K562 (cell line): ENCODE data around the gene PTH1R. TPM values are rescaled to one million over a fixed set of nuclear protein-coding genes. Genes with fewer than 3 reads are reported as not detected.

Experiments used
- EWSR1 ChIP-seq: fragments of 450-650 bp; IDR thresholded peaks from 2 replicates; pipeline ENCODE4 v1.6.1; 2018; ENCODE audit warnings: borderline replicate concordance, mild to moderate bottlenecking, low read depth, moderate library complexity; ENCODE audit not compliant: partially characterized antibody
- FOXJ3 ChIP-seq: sonication (generic); formaldehyde crosslinking; IDR thresholded peaks from 2 replicates; pipeline ENCODE4 v1.4.0; 2020; ENCODE audit warnings: mild to moderate bottlenecking, missing genetic modification reagents
- OTX1 ChIP-seq: fragments of 450-650 bp; formaldehyde crosslinking; IDR thresholded peaks from 2 replicates; pipeline ENCODE4 v1.4.0; 2022; ENCODE audit warnings: mild to moderate bottlenecking
- POLR2AphosphoS5 ChIP-seq: IDR thresholded peaks from 2 replicates; pipeline ENCODE4 v1.6.1; 2011; ENCODE audit warnings: mild to moderate bottlenecking, low read depth, low read length, moderate library complexity; ENCODE audit not compliant: control insufficient read depth, insufficient read depth
- SMAD4 ChIP-seq: fragments of 250-450 bp; sonication (Bioruptor Pico); conservative IDR thresholded peaks from 2 replicates; pipeline ENCODE4 v1.8.0; 2021; ENCODE audit warnings: inconsistent platforms, mild to moderate bottlenecking, moderate library complexity
- SRF ChIP-seq, 2 experiments: fragments of 250-450, 450-650 bp in 1 of 2; sonication (Bioruptor Pico) in 1 of 2; sonication (generic) in 1 of 2; formaldehyde crosslinking; IDR thresholded peaks; 2 replicates each; pipeline versions ENCODE4 v1.5.0 to v1.5.1; 2020 to 2022; ENCODE audit warnings: mild to moderate bottlenecking in 1 of 2, missing genetic modification reagents in 1 of 2
- ZNF589 ChIP-seq: fragments of 200-800 bp; sonication (Bioruptor generic); IDR thresholded peaks from 2 replicates; pipeline ENCODE4 v1.6.1; 2016; ENCODE audit warnings: low read depth, missing genetic modification characterization, missing compliant biosample characterization
- polyA plus RNA-seq, 8 experiments: library from polyadenylated mRNA; depleted of rRNA in 4 of 8; stranded (reverse) in 5 of 8; unstranded in 3 of 8; fragments of >200 nt; fragmentation: Nextera tagmentation in 2 of 8; fragmentation: Illumina TruSeq in 1 of 8; extraction: Ambion mirVana in 2 of 8; extraction: Trizol in 1 of 8; gene quantifications; 2 replicates each; pipeline versions ENCODE4 v1.2.1 to v1.2.3, GENCODE V29; 2011 to 2014; ENCODE audit warnings: inconsistent platforms in 1 of 8, missing spikeins in 1 of 8
- total RNA-seq, 7 experiments: library from RNA; depleted of rRNA in 6 of 7; stranded (reverse); fragments of >200 nt in 6 of 7; fragmentation: Illumina TruSeq in 2 of 7; extraction: Trizol in 2 of 7; gene quantifications; 2 replicates each; pipeline versions ENCODE4 v1.2.1 to v1.2.3, GENCODE V29; 2011 to 2021; ENCODE audit warnings: low replicate concordance in 1 of 7
- TF ChIP-seq, protein P1 (sequence below): IDR thresholded peaks from 2 replicates; pipeline ENCODE4 v1.6.1; 2011; ENCODE audit not compliant: insufficient read length; ENCODE audit errors: extremely low read depth
- TF ChIP-seq, protein P2 (sequence below): sonication (generic); formaldehyde crosslinking; IDR thresholded peaks from 2 replicates; pipeline ENCODE4 v1.8.0; 2022; ENCODE audit warnings: mild to moderate bottlenecking, missing genetic modification reagents, borderline replicate concordance
- TF ChIP-seq, protein P3 (sequence below): sonication (generic); formaldehyde crosslinking; IDR thresholded peaks from 2 replicates; pipeline ENCODE4 v1.9.0; 2022; ENCODE audit warnings: mild to moderate bottlenecking, missing genetic modification reagents
- TF ChIP-seq, protein P4 (sequence below): fragments of 450-650 bp; IDR thresholded peaks from 2 replicates; pipeline ENCODE4 v1.6.1; 2017; ENCODE audit warnings: mild to moderate bottlenecking, moderate library complexity

PTH1R gene
- total and polyA plus RNA-seq, 9 of the 15 experiments (the other 6 are each of a cell fraction or from before 2014, with no cell fraction given) = not detected

DNA sequence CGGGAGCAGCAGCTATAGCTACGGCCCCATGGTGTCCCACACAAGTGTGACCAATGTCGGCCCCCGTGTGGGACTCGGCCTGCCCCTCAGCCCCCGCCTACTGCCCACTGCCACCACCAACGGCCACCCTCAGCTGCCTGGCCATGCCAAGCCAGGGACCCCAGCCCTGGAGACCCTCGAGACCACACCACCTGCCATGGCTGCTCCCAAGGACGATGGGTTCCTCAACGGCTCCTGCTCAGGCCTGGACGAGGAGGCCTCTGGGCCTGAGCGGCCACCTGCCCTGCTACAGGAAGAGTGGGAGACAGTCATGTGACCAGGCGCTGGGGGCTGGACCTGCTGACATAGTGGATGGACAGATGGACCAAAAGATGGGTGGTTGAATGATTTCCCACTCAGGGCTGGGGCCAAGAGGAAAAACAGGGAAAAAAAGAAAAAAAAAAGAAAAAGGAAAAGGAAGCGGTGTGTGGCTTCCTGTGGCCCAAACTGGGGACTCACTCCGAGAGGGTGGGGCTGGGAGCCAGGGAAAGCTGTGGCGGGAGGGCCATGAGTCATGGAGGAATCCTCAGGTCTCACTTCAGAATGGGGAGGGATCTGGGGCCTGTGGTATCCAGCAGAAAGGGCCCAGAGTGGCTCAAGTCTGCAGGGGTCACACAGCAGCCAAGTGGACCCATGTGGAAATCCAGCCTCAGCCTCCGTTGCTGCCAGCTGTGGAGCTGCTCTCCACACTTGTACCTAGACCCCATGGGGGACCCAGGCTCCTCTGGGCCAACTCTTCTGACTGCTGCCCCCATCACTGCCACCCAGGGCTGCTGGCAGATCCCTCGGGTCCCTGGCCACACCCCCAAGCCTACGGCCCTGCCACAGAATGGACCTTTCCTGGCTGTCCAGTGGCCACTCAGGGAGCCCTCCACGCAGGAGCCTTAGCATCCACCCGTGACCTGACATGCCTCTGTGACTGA, 26.1 kb downstream of the PTH1R start (continued):
- TF ChIP-seq, protein P1, sequence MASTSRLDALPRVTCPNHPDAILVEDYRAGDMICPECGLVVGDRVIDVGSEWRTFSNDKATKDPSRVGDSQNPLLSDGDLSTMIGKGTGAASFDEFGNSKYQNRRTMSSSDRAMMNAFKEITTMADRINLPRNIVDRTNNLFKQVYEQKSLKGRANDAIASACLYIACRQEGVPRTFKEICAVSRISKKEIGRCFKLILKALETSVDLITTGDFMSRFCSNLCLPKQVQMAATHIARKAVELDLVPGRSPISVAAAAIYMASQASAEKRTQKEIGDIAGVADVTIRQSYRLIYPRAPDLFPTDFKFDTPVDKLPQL = no peak
- 0 out of 2 replicates have a peak, but pooled peaks have one; percentile 18 for TF ChIP-seq SMAD4 (CRISPR knock-in tag)
- no peak for TF ChIP-seq FOXJ3
- TF ChIP-seq, protein P2, sequence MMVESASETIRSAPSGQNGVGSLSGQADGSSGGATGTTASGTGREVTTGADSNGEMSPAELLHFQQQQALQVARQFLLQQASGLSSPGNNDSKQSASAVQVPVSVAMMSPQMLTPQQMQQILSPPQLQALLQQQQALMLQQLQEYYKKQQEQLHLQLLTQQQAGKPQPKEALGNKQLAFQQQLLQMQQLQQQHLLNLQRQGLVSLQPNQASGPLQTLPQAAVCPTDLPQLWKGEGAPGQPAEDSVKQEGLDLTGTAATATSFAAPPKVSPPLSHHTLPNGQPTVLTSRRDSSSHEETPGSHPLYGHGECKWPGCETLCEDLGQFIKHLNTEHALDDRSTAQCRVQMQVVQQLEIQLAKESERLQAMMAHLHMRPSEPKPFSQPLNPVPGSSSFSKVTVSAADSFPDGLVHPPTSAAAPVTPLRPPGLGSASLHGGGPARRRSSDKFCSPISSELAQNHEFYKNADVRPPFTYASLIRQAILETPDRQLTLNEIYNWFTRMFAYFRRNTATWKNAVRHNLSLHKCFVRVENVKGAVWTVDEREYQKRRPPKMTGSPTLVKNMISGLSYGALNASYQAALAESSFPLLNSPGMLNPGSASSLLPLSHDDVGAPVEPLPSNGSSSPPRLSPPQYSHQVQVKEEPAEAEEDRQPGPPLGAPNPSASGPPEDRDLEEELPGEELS (CRISPR knock-in tag) = 0 out of 2 replicates have a peak, but pooled peaks have one; percentile 15
- no peak for TF ChIP-seq POLR2AphosphoS5
- TF ChIP-seq OTX1 (CRISPR knock-in tag) = no peak
- TF ChIP-seq EWSR1 = no peak
- peak; percentile 83; the same call in 1 of the 2 replicates for TF ChIP-seq ZNF589 (CRISPR knock-in tag)
- TF ChIP-seq SRF (CRISPR knock-in tag; IDR thresholded peaks at IDR 0.05) = peak in 1 of 2 experiments; percentile 28; a peak in 1 of 4 replicates
- TF ChIP-seq, protein P3, sequence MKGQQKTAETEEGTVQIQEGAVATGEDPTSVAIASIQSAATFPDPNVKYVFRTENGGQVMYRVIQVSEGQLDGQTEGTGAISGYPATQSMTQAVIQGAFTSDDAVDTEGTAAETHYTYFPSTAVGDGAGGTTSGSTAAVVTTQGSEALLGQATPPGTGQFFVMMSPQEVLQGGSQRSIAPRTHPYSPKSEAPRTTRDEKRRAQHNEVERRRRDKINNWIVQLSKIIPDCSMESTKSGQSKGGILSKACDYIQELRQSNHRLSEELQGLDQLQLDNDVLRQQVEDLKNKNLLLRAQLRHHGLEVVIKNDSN (CRISPR knock-in tag) = peak; percentile 85
- TF ChIP-seq, protein P4, sequence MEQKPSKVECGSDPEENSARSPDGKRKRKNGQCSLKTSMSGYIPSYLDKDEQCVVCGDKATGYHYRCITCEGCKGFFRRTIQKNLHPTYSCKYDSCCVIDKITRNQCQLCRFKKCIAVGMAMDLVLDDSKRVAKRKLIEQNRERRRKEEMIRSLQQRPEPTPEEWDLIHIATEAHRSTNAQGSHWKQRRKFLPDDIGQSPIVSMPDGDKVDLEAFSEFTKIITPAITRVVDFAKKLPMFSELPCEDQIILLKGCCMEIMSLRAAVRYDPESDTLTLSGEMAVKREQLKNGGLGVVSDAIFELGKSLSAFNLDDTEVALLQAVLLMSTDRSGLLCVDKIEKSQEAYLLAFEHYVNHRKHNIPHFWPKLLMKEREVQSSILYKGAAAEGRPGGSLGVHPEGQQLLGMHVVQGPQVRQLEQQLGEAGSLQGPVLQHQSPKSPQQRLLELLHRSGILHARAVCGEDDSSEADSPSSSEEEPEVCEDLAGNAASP = no peak
